ENCODE measurements around the gene AFAP1.

DNA sequence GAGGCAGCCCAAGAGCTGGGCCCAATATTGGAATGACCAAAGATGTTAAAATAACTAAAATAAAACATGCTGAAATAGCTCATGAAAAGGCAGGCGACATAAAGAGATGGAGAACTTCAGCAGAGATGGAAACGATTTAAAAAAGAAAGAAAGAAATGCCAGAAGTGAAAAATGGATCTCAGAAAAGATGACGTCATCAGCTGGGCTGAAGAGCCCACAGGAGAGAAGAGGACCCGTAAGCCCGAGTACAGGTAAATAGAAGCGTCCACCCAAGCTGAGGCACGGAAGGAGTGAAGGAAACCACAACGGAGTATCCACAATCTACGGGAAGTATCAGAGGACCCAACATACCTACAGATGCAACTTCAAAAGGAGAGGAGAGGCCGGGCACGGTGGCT is 112.8 kb downstream of the AFAP1 start:
- TF ChIP-seq POLR2AphosphoS5 (IDR thresholded peaks at IDR 0.05) (no peak), POLR2A (IDR thresholded peaks at IDR 0.05) (no peak)
- TF ChIP-seq, protein P1, sequence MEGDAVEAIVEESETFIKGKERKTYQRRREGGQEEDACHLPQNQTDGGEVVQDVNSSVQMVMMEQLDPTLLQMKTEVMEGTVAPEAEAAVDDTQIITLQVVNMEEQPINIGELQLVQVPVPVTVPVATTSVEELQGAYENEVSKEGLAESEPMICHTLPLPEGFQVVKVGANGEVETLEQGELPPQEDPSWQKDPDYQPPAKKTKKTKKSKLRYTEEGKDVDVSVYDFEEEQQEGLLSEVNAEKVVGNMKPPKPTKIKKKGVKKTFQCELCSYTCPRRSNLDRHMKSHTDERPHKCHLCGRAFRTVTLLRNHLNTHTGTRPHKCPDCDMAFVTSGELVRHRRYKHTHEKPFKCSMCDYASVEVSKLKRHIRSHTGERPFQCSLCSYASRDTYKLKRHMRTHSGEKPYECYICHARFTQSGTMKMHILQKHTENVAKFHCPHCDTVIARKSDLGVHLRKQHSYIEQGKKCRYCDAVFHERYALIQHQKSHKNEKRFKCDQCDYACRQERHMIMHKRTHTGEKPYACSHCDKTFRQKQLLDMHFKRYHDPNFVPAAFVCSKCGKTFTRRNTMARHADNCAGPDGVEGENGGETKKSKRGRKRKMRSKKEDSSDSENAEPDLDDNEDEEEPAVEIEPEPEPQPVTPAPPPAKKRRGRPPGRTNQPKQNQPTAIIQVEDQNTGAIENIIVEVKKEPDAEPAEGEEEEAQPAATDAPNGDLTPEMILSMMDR (IDR thresholded peaks at IDR 0.05), result no peak

Measured in transverse colon (tissue), 4 donors.